ENCODE data around the gene SPAG9.

DNA sequence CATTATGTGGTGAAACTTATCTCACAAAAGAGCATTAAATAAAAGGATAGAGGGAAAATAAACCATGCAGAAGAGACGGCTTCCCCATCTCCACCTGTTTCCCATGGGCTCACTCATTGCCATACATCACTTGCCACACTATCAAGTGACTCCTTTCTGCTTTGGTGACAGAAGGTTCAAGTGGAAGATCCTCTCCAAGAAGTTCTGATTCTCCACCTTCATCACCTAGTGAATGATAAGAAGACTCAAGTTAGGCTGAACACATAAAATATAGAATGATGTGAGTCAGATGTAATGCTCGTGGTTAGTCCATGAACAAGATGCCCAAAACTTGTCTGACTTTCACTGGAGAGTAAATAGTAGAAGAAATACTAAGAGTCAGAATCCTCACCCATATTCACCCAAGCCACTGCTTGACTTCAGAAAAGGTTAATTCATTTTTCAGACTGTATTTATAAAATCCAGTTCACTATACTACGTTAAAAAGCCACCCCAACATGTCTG is 154.5 kb downstream of the SPAG9 start:
- TF ChIP-seq CTCF (IDR thresholded peaks at IDR 0.05) (no peak), EP300 (IDR thresholded peaks at IDR 0.05) (no peak)
